ENCODE measurements around the gene CHID1. TPM values are rescaled to one million over a fixed set of nuclear protein-coding genes. Genes with fewer than 3 reads are reported as not detected.

Gene CHID1
- total RNA-seq, 2 donors from 2014 or later: 46.9 to 78.7 TPM

- DNase-seq (ENCODE audit: low spot score): peak; percentile 83
- TF ChIP-seq CTCF (IDR thresholded peaks at IDR 0.05): no peak
- H3K4me3 ChIP-seq: peak overlapping the region in 1 of 2 donors; percentile 2
- no peaks in the 10 kb centered on the region for H3K27me3 ChIP-seq
- peaks cover 9% of the 10 kb centered on the region for H3K36me3 ChIP-seq
- peaks cover 0 to 55% of the 10 kb centered on the region in 2 donors for H3K4me1 ChIP-seq
- peak overlapping the region; percentile 32 to 54 for H3K27ac ChIP-seq
- H3K9me3 ChIP-seq: no peaks in the 10 kb centered on the region
These were observed 51.0 kb downstream of the CHID1 start for GRCh38 chr11:859394-860131.

GRCh38 chr11:858762-859339 lies 51.8 kb downstream of the CHID1 start:
- no peaks in the 10 kb centered on the region for H3K9me3 ChIP-seq
- H3K36me3 ChIP-seq: peaks cover 2% of the 10 kb centered on the region
- H3K27ac ChIP-seq: no peak overlapping the region
- H3K4me1 ChIP-seq: peaks cover 0 to 55% of the 10 kb centered on the region in 2 donors
- no peaks in the 10 kb centered on the region for H3K27me3 ChIP-seq
- H3K4me3 ChIP-seq: no peak overlapping the region
- no peak for TF ChIP-seq CTCF (IDR thresholded peaks at IDR 0.05)
- DNase-seq (ENCODE audit: low spot score): no peak

GRCh38 chr11:858053-858761 lies 52.4 kb downstream of the CHID1 start:
- no peak for DNase-seq (ENCODE audit: low spot score)
- H3K27ac ChIP-seq: no peak overlapping the region
- no peaks in the 10 kb centered on the region for H3K9me3 ChIP-seq
- no peak for TF ChIP-seq CTCF (IDR thresholded peaks at IDR 0.05)
- H3K4me1 ChIP-seq: peaks cover 0 to 55% of the 10 kb centered on the region in 2 donors
- H3K36me3 ChIP-seq: no peaks in the 10 kb centered on the region
- H3K27me3 ChIP-seq: no peaks in the 10 kb centered on the region
- H3K4me3 ChIP-seq: no peak overlapping the region

GRCh38 chr11:856397-856796 lies 54.2 kb downstream of the CHID1 start:
- no peak for TF ChIP-seq CTCF (IDR thresholded peaks at IDR 0.05)
- no peaks in the 10 kb centered on the region for H3K27me3 ChIP-seq
- peaks cover 0 to 46% of the 10 kb centered on the region in 2 donors for H3K4me1 ChIP-seq
- no peak overlapping the region for H3K4me3 ChIP-seq
- H3K36me3 ChIP-seq: no peaks in the 10 kb centered on the region
- DNase-seq (ENCODE audit: low spot score): no peak
- no peaks in the 10 kb centered on the region for H3K9me3 ChIP-seq
- no peak overlapping the region for H3K27ac ChIP-seq

GRCh38 chr11:855796-856195 lies 54.8 kb downstream of the CHID1 start:
- peaks cover 0 to 48% of the 10 kb centered on the region in 2 donors for H3K4me1 ChIP-seq

More at GRCh38 chr11:855796-856195, 54.8 kb downstream of the CHID1 start:
- no peaks in the 10 kb centered on the region for H3K36me3 ChIP-seq
- H3K27me3 ChIP-seq: no peaks in the 10 kb centered on the region
- H3K9me3 ChIP-seq: no peaks in the 10 kb centered on the region
- DNase-seq (ENCODE audit: low spot score): no peak
- no peak for TF ChIP-seq CTCF (IDR thresholded peaks at IDR 0.05)
- H3K4me3 ChIP-seq: no peak overlapping the region
- no peak overlapping the region for H3K27ac ChIP-seq
